Measurements from ENCODE around the gene GPRC5D. TPM values are rescaled to one million over a fixed set of nuclear protein-coding genes. Genes with fewer than 3 reads are reported as not detected.

The GPRC5D gene
- total RNA-seq, 1 donor from 2014 or later = not detected

DNA sequence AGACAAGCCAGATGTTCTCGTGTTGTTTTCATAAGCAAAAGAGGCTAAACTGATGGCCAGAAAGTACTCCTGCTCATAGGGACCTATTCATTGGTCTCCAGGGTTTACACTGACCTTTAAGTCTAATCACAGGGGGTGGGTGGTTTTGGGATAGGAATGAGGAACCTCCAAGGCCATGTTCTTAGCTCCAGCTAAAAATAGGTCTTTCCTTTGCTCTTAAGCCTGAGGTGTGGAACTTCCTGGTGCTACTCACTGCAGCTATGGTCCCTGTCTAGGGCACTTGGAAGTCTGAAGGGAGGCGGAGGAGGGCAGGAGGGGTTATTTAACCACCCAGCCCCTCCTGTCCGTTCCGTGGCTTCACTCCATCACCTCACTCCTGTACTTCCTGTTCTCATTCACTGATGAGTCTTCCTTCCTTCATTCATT, 42.0 kb downstream of the GPRC5D start:
- no peak overlapping the region for H3K4me3 ChIP-seq (ENCODE audit: low read depth, low read length)
- TF ChIP-seq, protein P1, sequence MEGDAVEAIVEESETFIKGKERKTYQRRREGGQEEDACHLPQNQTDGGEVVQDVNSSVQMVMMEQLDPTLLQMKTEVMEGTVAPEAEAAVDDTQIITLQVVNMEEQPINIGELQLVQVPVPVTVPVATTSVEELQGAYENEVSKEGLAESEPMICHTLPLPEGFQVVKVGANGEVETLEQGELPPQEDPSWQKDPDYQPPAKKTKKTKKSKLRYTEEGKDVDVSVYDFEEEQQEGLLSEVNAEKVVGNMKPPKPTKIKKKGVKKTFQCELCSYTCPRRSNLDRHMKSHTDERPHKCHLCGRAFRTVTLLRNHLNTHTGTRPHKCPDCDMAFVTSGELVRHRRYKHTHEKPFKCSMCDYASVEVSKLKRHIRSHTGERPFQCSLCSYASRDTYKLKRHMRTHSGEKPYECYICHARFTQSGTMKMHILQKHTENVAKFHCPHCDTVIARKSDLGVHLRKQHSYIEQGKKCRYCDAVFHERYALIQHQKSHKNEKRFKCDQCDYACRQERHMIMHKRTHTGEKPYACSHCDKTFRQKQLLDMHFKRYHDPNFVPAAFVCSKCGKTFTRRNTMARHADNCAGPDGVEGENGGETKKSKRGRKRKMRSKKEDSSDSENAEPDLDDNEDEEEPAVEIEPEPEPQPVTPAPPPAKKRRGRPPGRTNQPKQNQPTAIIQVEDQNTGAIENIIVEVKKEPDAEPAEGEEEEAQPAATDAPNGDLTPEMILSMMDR (conservative IDR thresholded peaks at IDR 0.05; ENCODE audit: low read depth, low read length) = no peak
- DNase-seq (ENCODE audit: low read depth) = no peak

- H3K4me3 ChIP-seq (ENCODE audit: low read depth, low read length) = no peak overlapping the region
- no peak for DNase-seq (ENCODE audit: low read depth)
- TF ChIP-seq, protein P1 (conservative IDR thresholded peaks at IDR 0.05; ENCODE audit: low read depth, low read length) = no peak
These were observed 42.6 kb downstream of the GPRC5D start for GRCh38 chr12:12909228-12909994.

DNA sequence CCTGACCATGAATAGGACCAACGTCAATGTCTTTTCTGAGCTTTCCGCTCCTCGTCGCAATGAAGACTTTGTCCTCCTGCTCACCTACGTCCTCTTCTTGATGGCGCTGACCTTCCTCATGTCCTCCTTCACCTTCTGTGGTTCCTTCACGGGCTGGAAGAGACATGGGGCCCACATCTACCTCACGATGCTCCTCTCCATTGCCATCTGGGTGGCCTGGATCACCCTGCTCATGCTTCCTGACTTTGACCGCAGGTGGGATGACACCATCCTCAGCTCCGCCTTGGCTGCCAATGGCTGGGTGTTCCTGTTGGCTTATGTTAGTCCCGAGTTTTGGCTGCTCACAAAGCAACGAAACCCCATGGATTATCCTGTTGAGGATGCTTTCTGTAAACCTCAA, 43.3 kb downstream of the GPRC5D start:
- no peak for DNase-seq (ENCODE audit: low read depth)
- TF ChIP-seq, protein P1 (conservative IDR thresholded peaks at IDR 0.05; ENCODE audit: low read depth, low read length) = no peak
- H3K4me3 ChIP-seq (ENCODE audit: low read depth, low read length) = no peak overlapping the region

DNA sequence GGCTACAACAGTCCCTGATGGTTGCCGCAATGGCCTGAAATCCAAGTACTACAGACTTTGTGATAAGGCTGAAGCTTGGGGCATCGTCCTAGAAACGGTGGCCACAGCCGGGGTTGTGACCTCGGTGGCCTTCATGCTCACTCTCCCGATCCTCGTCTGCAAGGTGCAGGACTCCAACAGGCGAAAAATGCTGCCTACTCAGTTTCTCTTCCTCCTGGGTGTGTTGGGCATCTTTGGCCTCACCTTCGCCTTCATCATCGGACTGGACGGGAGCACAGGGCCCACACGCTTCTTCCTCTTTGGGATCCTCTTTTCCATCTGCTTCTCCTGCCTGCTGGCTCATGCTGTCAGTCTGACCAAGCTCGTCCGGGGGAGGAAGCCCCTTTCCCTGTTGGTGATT, 43.7 kb downstream of the GPRC5D start:
- no peak overlapping the region for H3K4me3 ChIP-seq (ENCODE audit: low read depth, low read length)
- DNase-seq (ENCODE audit: low read depth) = no peak
- TF ChIP-seq, protein P1 (conservative IDR thresholded peaks at IDR 0.05; ENCODE audit: low read depth, low read length) = no peak

DNA sequence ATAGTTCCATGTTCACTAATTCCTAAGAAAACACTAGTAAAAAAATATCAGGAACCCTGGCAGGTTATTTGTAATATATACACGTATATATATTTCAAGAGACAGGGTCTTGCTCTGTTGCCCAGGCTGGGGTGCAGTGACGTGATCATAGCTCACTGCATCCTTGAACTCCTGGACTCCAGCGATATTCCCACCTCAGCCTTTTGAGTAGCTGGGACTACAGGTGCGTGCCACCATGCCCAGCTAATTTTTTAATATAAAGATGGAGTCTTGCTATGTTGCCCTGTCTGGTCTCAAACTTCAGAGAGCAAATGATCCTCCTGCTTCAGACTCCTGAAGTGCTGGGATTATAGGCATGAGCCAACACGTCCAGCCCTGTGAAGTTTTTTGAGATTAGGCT, 44.4 kb downstream of the GPRC5D start:
- TF ChIP-seq, protein P1 (conservative IDR thresholded peaks at IDR 0.05; ENCODE audit: low read depth, low read length) = no peak
- no peak overlapping the region for H3K4me3 ChIP-seq (ENCODE audit: low read depth, low read length)

DNA sequence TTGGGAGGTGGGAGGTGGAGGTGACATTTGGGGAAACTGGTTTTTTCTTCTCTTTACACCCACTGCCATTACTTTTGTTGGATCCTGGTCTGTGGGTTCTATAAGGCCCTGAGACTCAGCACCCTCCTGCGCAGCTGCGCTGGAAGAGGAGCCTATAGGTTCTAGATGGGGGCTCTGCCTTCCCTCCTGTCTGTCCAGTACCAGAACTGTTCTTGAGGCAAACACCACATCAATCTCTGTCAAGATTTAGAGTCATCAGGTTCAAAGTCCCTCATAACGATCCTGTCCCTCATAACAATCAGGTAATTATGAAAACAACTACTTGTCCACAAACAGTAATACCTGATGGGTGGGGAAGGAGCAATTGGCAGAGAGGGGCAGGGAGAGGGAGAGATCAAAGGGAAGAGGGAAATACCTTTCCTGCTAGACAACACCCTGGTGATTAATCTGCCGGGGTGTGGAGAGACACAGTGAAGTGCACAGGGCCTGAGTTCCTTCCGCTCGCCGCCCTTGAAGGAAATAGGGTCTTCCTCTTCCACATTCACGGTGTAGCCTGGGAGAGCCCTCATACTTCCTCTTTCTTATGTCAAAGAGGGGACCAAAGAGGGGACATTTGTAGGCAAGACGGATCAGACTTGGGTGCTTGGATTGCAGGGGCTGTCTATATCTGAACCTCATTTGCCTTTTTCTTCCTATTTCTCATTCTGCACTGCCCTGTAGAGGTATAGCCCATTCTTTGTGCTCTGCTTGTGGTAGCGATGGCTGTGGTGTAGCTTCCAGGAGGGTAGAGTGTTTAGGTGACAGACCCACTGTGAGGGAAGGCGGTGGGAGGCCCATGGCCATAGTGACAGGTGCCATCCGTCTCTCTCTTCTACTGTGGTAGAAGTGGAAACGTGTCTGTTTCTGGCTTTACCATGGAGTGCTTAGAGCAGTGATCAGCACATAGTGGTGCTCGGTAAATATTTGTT, 48.0 kb downstream of the GPRC5D start:
- no peak for DNase-seq (ENCODE audit: low read depth)
- H3K4me3 ChIP-seq (ENCODE audit: low read depth, low read length) = no peak overlapping the region
- TF ChIP-seq, protein P1 (conservative IDR thresholded peaks at IDR 0.05; ENCODE audit: low read depth, low read length) = no peak

More for the DNA sequence above, 44.4 kb downstream of the GPRC5D start:
- DNase-seq (ENCODE audit: low read depth) = no peak
